NCI-H524 (cell line): Measurements from ENCODE around the gene MAOB.
A peak's percentile ranks its signal among the peaks of the same experiment; 100 is the strongest.
"Not testable (repeated sequence)": the region's sequence is repeated elsewhere in the genome, so short reads cannot be mapped to it uniquely, and the experiment has no call there.

Experiments
- DNase-seq, 2 experiments: peaks; one replicate each; lab custom pipeline; 2025; lab: John Stamatoyannopoulos, UW

The MAOB gene

DNA sequence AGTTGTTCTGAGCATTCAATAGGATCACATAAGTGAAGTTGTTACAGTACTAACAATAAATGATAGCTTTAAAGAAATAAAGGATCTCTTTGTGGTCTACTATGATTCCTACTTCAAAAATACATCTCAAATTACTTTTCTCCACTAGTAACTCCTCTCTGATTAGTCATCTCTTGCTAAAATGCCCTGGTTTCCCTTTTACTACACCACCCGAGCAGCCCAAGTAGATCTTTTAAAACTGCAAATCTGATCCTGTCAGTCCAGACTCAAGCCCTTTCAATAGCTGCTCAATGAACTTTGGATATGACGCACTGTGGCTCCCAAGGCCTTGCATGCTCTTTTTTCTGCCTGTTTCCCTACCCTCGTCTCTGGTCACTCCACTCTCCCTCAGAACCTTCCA, 128.6 kb downstream of the MAOB start:
- DNase-seq, result no peak

DNA sequence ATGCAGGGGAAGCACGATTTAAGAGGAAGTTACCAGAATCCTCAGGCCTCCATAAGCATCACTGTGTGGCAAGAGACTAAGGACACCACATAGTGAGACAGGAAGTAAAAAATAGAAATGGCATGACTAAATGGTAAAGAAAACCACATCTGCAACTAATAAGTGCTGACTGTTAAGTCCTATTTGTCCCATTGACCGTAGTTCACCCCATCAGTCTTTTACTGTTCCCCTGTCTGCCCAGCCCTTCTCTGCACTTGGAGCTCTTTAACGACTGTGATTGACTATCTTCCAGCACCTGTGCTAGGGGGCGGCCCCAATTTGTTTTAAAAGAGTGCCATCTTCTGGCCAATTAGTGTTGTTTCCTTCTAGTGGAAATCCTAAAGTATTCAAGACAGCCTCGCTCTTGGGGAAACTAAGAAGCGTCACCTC, 132.0 kb downstream of the MAOB start:
- peak; percentile 59 to 72 for DNase-seq

DNA sequence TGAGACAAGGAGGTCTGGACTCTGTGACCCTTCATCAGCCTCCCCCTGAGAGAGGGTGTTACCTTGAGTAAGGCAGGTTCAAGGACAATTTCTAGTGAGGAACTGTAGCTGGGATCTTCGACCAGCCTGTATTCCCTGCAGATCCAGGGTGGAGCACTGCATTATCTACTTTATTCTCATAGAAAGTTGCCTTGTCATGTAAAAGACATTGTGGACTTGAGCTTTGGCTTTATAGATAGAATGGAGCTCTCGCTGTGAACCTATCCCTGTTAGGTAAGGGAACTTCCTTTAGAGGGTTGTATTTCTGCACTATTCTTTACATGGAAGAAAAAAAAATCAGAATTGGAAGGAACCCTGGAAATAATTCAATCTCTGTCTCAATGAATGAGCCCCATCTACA, 134.8 kb downstream of the MAOB start:
- DNase-seq, result no peak

DNA sequence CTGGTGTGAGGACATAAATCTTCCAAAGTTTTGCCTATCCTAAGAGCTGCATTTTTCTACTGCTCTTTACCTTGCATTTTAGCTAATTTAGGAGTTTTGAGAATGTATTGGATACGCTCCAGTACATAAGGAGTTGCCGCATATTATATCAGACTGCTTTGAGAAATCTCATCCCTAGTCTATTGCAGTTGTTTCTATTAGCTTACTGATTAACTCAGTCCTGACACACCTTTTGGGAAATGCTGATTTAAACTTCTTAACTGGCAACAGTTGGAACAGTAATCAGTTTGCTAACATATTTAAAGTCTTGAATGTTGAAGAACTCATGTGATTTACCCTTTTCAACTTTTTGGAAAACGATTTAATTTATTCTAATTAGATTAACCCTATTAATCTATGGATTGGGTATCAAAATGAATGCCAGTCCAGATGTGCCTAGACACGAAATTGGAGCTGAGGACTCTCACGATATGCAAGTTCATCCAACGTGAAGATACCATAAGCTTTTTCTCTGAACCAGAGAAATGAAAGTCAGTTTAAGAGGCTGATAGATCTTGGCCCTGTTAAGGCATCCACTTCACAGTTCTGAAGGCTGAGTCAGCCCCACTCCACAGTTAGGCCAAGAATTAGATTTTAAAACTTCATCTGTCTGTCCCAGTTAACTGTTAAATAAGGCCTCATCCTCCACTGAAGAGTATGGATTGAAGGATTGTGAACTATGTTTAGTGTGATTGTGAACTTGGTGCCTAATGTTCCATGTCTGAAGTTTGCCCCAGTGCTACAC, 136.1 kb downstream of the MAOB start:
- DNase-seq, result no peak

DNA sequence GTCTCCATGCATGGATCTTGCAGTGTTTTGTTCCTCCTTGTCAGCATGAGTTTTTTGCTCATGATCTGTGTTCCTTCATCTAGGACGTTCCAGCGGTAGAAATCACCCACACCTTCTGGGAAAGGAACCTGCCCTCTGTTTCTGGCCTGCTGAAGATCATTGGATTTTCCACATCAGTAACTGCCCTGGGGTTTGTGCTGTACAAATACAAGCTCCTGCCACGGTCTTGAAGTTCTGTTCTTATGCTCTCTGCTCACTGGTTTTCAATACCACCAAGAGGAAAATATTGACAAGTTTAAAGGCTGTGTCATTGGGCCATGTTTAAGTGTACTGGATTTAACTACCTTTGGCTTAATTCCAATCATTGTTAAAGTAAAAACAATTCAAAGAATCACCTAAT, 138.0 kb downstream of the MAOB start:
- no peak for DNase-seq

DNA sequence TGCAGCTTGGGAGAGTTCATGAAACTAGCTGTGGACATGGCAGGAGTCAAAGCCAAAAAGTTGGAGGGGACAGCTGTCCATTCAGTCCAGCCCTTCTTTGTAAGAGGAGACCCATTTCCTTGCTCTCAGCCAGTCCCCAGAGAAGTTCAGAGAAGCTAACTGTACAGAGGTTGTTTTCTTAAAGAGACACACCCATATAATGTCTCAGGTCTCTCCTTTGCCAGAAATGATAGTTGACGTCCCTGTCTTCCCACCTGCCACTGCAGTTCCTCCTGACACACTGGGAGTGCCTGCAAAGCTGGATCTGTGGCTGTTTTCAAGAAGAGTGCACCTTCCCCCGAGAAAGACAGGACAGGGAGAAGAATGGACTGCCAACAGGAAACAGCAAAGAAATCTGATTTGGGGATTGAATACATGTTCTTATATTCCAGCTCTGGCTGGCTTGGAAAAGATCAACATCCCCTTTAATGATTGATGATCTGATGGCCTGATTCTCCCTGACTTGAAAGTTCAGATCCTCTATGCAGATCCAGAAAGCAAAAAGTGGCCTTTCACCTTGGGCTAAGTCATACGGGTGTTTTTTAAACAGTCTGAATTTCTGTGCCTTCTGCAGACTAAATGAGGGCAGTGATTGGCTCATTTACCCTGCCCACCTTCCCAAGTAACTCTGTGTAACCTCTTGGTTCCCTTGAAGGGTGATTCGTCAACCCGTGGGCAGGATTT, 139.0 kb downstream of the MAOB start:
- DNase-seq, result no peak

DNA sequence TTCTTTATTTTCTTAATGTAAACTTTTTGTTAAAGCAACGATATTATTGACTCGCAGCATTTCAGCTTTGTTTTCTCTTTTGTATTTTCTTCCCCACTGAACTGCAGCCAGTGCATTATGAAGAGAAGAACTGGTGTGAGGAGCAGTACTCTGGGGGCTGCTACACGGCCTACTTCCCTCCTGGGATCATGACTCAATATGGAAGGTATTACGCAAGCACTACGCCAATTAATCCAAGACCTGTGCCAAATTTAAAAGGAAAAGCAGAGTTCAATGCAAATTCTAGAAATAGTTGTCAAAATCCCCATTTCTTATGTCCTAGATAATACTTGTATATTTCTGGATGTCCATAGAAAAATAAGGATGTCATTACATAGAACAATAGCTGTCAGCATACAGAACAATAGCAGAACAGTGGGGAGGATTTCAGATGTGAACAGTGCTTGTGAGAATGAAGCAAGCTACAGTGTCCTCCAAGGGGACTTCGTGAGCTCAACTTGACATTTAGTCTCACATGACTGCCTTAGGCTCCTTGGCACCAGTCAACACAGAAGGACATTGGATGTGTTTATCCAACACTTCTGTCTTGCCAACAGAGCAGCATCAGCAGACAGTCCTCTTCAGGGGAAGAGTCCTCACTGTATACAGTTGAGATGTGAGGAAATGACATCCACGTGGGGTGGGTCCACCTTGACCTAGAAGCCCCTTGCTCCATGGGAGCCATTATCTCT, 140.2 kb downstream of the MAOB start:
- DNase-seq, result no peak

DNA sequence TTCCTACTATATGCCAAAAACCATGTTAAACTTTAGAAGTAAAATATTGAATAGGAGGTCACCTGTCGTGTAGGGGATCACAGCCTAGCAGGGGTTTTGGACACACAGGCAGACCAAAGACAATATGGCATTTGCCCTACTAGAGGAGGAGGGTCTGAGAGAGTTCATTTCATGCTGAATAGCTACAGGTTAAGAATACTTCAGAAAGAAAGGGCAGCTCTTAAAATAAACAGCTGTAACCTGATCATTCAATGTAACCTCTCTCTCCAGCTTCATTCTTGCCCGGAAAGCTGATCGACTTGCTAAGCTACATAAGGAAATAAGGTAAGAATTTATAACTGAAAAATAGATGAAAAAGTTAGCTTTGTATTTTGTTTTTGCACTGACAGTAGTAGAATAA, 146.3 kb downstream of the MAOB start:
- no peak for DNase-seq

DNA sequence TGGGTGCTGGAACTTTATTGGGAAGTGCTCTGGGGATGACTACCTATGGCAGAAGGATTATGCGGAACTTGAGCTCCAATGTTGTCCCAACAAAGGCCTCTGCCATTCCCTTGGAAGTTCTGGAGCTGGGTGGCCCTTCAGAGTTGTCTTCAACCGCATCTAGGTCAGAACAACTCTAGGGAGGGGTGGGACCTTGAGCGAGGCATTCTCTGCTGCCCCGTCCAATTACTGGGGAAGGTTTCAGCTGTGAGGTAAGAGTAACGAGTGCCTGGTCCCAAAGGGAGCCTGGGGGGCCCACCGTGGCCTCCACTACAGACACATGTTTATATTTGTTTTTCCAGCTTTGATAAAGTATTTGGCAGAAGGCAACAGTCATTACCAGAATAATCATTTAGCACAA, 146.7 kb downstream of the MAOB start:
- no peak for DNase-seq

DNA sequence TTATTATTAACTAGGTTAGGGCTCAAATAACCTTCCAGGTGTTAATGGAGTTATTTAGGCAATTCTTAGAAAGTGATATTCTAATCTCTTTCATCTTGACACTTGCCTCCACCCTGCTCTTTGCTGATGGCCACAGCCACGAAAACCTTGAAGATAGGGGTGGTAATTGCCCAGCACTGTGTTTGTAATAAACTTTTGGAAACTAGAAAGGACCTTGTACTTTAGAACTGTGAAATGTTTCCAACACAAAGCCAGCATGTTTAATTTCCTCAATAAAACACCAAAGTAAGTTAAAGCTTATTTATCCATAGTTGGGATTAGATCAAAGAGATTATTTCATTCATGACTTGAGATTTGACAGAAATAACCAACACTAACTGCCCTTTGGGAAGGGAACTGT, 147.8 kb downstream of the MAOB start:
- no peak for DNase-seq

DNA sequence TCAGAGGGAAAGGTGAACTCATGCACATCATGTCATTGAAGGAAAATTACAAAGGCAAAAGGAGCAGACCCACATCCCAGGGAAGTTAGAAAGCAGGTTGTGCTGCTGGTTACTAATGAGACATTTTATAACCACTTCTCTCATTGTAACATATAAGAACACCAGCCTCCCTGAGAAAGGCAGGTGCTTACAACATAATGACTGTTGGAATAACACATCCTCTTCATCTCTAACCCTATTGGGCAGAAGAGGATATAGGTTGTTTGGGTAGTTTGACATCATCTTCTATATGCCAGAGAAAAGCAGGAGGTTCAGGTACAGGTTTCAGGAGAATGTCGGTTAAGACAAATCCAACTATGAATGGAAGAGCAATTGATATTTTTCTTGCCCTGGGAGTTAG, 148.6 kb downstream of the MAOB start:
- DNase-seq, result no peak

DNA sequence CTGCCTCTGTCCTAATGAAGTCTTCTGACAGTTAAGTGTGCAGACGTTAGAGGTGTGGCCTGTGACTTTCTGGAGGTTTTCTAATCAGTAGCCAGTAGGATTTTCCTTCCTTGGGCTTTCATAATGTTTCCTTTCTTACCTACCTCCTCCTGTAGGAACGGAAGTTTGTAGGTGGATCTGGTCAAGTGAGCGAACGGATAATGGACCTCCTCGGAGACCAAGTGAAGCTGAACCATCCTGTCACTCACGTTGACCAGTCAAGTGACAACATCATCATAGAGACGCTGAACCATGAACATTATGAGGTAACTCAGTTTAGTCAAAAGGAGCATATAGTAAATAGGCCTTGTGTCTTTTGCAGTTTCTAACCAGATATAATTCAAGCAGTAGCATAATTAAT, 151.2 kb downstream of the MAOB start:
- no peak for DNase-seq

DNA sequence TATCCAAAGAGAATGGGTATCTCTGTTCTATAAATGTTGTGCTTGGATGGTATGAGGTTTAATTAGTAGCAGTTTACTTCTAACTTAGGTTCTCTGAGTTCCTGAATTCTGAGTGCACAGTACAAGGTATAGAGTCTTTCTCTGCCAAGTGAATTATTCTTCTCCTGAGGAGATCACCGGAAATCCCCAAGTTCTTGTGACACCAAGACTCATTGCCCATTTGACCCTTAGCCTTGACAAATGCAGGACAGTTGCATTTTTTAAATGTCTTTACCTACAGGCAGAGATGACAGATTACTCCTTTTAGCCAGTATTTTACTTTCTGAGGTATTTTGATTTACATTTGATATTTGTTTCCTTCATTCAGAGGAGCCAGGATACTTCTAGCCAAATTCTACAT, 153.3 kb downstream of the MAOB start:
- DNase-seq, result no peak

DNA sequence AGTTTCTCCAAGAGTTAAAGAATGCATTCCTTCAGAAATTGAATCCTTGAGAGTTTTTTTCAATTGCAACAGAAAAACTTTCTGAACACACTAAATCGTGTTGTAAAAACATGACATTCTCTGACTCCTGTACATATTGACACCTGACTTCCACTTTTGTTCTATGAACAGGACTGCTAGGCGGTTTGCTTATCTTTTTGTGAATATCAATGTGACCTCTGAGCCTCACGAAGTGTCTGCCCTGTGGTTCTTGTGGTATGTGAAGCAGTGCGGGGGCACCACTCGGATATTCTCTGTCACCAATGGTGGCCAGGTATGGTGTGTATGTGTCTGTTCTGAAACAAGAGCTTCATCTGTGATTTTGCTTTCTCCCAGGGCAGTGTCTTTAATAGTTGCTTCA, 154.2 kb downstream of the MAOB start:
- DNase-seq, result no peak

DNA sequence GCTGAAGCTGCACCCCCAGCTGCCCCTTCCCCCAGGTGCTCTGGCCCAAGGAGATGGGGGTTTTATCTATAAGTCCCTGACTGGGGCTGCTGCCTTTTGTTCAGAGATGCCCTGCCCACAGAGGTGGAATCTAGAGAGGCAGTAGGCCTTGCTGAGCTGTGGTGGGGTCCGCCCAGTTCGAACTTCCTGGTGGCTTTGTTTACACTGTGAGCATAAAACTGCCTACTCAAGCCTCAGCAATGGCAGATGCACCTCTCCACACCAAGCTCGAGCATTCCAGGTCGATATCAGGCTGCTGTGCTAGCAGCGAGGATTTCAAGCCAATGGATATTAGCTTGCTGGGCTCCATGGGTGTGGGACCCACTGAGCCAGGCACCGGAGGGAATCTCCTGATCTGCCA, 155.0 kb downstream of the MAOB start:
- DNase-seq, result not testable (repeated sequence)

DNA sequence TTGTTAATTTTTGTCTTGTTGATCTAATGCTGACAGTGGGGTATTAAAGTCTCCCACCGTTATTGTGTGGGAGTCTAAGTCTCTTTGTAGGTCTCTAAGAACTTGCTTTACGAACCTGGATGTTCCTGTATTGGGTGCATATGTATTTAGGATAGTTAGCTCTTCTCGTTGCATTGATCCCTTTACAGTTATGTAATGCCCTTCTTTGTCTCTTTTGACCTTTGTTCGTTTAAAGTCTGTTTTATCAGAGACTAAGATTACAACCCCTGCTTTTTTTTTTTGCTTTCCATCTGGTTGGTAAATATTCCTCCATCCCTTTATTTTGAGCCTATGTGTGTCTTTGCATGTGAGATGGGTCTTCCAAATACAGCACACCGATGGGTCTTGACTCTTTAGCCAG, 157.0 kb downstream of the MAOB start:
- not testable (repeated sequence) for DNase-seq

DNA sequence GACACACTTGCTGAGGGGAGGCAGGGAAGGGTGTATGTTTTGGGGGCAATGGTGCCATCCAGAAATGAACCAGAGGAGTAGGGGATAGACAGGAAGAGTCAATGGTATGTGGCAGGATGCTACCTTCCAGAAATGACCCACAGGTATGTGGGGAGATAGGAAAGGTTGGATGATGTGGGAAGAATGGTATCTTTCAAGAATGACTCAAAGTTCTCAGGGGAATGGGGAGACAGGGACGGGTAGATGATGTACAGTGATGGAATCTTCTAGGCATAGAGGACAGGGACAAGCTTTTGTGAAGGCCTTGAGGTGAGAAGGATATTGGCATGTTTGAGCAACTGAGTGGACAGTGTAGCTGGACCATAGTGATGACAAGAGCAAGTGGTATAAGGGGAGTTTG, 161.3 kb downstream of the MAOB start:
- DNase-seq, result no peak

DNA sequence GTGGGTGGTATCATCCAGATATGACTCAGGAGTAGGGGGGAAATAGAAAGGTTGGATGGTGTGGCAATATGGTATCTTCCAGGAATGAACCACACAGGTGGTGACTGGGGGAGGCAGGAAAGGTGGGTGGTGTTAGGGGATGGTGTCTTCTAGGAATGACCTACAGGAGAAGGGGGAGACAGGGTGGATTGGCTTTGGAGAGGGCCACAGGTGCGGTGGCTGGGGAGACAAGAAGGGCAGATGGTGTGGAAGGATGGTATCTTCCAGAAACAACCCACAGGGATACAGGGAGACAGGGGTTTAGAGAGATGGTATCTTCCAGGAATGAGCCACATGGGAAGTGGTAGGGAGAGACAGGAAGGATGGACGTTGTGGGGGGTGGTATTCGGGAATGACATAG, 162.2 kb downstream of the MAOB start:
- no peak for DNase-seq

DNA sequence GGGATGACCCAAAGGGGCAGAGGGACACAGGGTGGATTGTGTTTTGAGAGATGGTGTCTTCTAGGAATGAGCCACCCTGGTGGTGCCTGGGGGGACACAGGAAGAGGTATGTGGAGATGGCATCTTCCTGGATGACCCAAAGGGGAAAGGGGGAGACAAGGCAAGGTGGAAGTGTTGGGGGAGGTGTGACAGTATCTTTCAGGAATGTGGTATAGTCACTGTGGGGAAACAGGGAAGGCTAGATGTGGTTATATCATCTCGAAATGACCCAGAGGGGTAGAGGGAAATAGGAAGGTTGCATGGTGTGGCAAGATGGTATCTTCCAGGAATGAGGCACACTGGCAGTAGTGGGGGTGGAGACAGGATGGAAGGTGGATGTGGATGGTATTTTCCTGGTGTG, 163.3 kb downstream of the MAOB start:
- no peak for DNase-seq

DNA sequence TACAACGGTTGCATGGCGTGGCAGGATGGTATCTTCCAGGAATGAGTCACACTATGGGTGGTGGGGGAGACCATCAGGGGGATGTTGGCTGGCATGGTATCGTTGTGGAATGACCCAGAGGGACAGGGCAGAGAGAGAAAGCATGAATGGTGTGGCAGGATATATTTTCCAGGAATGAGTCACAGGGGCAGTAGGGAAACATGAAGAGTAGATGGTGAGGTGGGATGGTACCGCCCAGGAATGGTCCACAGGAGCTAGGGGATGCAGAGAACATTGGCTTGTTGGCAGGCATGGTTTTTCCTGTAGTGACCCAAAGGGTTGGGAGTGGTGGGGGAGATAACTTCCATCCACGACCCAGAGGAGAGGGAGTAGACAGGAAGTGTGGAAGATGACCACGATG, 163.7 kb downstream of the MAOB start:
- DNase-seq, result no peak

DNA sequence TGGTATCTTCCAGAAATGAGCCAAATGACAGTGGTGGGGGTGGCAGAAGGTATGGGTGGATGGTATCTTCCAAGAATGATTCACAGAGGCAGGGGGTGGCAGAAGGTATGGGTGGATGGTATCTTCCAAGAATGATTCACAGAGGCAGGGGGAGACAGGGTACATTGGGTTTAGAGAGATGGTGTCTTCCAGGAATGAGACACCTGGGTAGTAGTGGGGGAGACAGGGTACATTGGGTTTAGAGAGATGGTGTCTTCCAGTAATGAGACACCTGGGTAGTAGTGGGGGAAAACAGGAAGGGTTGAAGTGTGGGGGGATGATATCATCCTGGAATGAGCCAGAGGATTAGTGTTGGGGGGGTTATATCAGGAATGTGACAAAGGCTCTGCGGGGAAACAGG, 164.2 kb downstream of the MAOB start:
- no peak for DNase-seq

DNA sequence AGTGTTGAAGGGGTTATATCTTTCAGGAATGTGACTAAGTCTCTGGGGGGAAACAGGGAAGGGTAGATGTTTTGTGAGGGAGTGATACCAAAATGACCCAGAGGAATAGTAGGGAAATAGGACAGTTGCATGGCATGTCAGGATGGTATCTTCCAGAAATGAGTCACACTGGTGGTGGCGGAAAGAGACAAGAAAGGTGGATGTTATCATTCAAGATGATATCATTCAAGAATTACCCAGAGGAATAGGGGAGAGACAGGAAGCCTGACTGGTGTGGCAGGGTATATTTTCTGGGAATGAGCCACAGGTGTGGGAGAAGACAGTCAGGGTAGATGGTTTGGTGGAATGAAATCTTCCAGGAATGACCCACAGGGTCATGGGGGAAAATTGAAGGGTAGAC, 165.1 kb downstream of the MAOB start:
- DNase-seq, result no peak

DNA sequence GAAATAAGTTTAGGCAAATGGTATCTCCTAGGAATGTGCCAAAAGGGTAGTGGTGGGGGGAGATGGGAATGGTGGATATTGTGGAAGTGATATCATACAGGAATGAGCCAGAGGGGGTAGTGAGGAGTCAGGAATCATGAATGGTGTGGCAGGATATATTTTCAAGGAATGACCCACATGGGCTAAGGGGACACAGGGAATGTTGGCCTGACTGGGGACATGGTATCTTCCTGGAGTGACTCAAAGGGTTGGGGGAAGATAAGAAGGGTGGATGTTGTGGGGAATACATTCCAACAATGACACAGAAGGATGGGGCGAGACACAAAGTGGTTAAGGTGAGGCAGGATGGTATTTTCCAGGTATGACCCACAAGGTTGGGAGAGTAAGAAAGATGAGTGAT, 165.6 kb downstream of the MAOB start:
- DNase-seq, result no peak
